Ishikawa (cell line): ENCODE results near the gene PLEKHN1.

Source experiments
- CEBPB ChIP-seq: IDR thresholded peaks from 2 replicates; pipeline ENCODE4 v1.6.1; 2012
- FOXM1 ChIP-seq: IDR thresholded peaks from 2 replicates; pipeline ENCODE4 v1.6.1; 2012; ENCODE audit warnings: low read depth, borderline replicate concordance
- MAX ChIP-seq: IDR thresholded peaks from 2 replicates; pipeline ENCODE4 v1.6.1; 2012
- RAD21 ChIP-seq: IDR thresholded peaks from 2 replicates; pipeline ENCODE4 v1.6.1; 2012; ENCODE audit warnings: low read depth
- TEAD4 ChIP-seq: IDR thresholded peaks from 2 replicates; pipeline ENCODE4 v1.6.1; 2012

GRCh38 chr1:985126-985525 is 18.8 kb downstream of the PLEKHN1 start:
- no peak for TF ChIP-seq TEAD4
- no peak for TF ChIP-seq MAX
- TF ChIP-seq CEBPB, result no peak
- TF ChIP-seq RAD21, result no peak
- no peak for TF ChIP-seq FOXM1
